ENCODE data around the gene ATG13.
A peak's percentile ranks its signal among the peaks of the same experiment; 100 is the strongest.
"Not testable (repeated sequence)": the region's sequence is repeated elsewhere in the genome, so short reads cannot be mapped to it uniquely, and the experiment has no call there.

Gene ATG13

GRCh38 chr11:46617134-46617971, at the start of gene ATG13, which contains the start of gene HARBI1:
ATG13 (plus strand) TSS chr11:46617553; CDS start chr11:46644292, 26,739 bp downstream.
HARBI1 (minus strand) TSS chr11:46617227; CDS start chr11:46616237, 990 bp downstream.
- DNase-seq (ENCODE audit: low read depth in 4 of 4, low spot score in 1 of 4) = peak; percentile 76 to 88 (median 88)

- DNase-seq (ENCODE audit: low read depth in 4 of 4, low spot score in 1 of 4) = no peak
These were observed 46.5 kb upstream of the ATG13 start for GRCh38 chr11:46570790-46571398.

GRCh38 chr11:46574656-46575055, 42.7 kb upstream of the ATG13 start:
- DNase-seq (ENCODE audit: low read depth in 4 of 4, low spot score in 1 of 4) = no peak

GRCh38 chr11:46577058-46577457, 40.3 kb upstream of the ATG13 start:
- DNase-seq (ENCODE audit: low read depth in 4 of 4, low spot score in 1 of 4) = no peak

GRCh38 chr11:46582588-46582987, 34.8 kb upstream of the ATG13 start:
- no peak for DNase-seq (ENCODE audit: low read depth in 4 of 4, low spot score in 1 of 4)

- not testable (repeated sequence) for DNase-seq (ENCODE audit: low read depth in 4 of 4, low spot score in 1 of 4)
These were observed 33.8 kb upstream of the ATG13 start for GRCh38 chr11:46583513-46583912.

- no peak for DNase-seq (ENCODE audit: low read depth in 4 of 4, low spot score in 1 of 4)
These were observed 29.2 kb upstream of the ATG13 start for GRCh38 chr11:46588131-46588530.

- no peak for DNase-seq (ENCODE audit: low read depth in 4 of 4, low spot score in 1 of 4)
These were observed 28.4 kb upstream of the ATG13 start for GRCh38 chr11:46588915-46589314.

GRCh38 chr11:46590740-46591605, 26.4 kb upstream of the ATG13 start:
- no peak for DNase-seq (ENCODE audit: low read depth in 4 of 4, low spot score in 1 of 4)

- peak; percentile 51 to 77 (median 66) for DNase-seq (ENCODE audit: low read depth in 4 of 4, low spot score in 1 of 4)
These were observed 23.6 kb upstream of the ATG13 start, which contains the start of gene AMBRA1 for GRCh38 chr11:46593550-46594373. AMBRA1 (minus strand) TSS chr11:46594023; CDS start chr11:46548380, 45,643 bp downstream.

- DNase-seq (ENCODE audit: low read depth in 4 of 4, low spot score in 1 of 4) = no peak
These were observed 23.0 kb upstream of the ATG13 start for GRCh38 chr11:46594374-46594700.

GRCh38 chr11:46594785-46595184, 22.6 kb upstream of the ATG13 start:
- no peak for DNase-seq (ENCODE audit: low read depth in 4 of 4, low spot score in 1 of 4)

GRCh38 chr11:46597155-46597554, 20.2 kb upstream of the ATG13 start:
- no peak for DNase-seq (ENCODE audit: low read depth in 4 of 4, low spot score in 1 of 4)

- DNase-seq (ENCODE audit: low read depth in 4 of 4, low spot score in 1 of 4) = no peak
These were observed 19.6 kb upstream of the ATG13 start for GRCh38 chr11:46597609-46598219.

GRCh38 chr11:46599340-46600193, 17.8 kb upstream of the ATG13 start:
- no peak for DNase-seq (ENCODE audit: low read depth in 4 of 4, low spot score in 1 of 4)

- no peak for DNase-seq (ENCODE audit: low read depth in 4 of 4, low spot score in 1 of 4)
These were observed 17.0 kb upstream of the ATG13 start for GRCh38 chr11:46600194-46600960.

GRCh38 chr11:46601129-46601528, 16.2 kb upstream of the ATG13 start:
- DNase-seq (ENCODE audit: low read depth in 4 of 4, low spot score in 1 of 4) = no peak

GRCh38 chr11:46603704-46604308, 13.5 kb upstream of the ATG13 start:
- DNase-seq (ENCODE audit: low read depth in 4 of 4, low spot score in 1 of 4) = no peak
